GM21367 (cell line): Measurements from ENCODE around the gene JAG1.

ENCODE experiments used
- ATAC-seq: cut with Tn5 transposase; IDR thresholded peaks from one replicate; pipeline ENCODE4 v1.9.1; 2021; ENCODE audit not compliant: unreplicated experiment

JAG1 gene

DNA sequence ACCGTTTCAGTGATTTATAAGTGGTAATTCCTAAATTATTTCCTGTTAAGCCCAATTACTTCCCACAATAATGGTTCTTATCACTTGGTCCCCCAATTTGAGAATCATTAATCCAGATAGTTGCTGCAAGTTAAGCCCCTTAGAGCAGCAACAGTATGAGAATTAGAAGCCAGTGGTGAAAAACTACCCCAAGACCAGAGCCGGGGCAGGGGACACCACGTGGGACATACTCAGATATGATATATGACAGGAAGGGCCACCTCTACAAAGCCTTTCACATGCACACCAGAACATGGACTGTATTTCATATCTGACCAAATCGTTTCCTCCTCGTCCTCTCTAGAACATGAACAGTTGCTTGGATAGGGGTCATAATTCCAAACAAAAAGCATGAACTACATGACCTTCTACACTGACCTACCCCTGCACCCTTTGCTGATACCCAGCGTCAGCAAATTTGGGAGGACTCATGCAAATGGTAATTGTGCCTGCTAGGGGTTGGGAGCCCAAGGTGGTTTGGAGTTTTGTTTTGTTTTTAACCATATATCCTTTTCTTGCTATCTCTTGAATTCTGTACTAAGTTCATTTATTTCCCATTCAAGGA is 3.9 kb downstream of the JAG1 start:
- ATAC-seq = no peak

DNA sequence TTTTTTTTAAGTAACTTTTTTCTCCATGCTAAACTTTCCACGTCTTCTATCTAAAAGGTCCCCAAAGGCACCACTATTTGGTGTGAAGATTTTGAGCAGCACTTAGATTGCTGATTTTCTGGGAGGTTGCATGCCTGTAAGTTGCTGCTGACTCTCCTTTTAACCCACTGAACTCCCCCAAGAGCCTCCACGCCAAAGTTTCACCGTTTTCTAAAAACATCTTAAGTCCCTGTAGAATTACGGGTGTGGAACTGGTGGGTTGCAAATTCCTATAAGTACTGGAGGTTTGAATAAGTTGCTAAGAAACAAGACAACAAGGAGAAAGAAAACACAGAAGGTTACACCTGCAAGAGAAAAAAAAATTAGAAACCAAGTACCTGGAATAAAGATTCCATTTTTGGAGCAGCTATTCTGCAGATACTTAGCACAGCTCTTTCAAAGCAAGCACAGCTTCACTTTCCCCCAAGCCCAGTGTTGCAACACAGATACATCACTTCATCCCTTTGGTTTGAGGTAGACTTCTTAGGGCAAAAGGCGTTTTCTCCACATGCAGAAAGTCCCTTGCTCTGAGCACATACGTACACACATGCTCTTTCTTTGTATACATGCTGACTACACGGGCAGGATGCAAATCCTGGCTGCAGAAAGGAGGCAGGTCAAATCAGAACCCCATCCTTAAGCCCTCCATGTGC is 5.0 kb downstream of the JAG1 start:
- ATAC-seq = no peak

DNA sequence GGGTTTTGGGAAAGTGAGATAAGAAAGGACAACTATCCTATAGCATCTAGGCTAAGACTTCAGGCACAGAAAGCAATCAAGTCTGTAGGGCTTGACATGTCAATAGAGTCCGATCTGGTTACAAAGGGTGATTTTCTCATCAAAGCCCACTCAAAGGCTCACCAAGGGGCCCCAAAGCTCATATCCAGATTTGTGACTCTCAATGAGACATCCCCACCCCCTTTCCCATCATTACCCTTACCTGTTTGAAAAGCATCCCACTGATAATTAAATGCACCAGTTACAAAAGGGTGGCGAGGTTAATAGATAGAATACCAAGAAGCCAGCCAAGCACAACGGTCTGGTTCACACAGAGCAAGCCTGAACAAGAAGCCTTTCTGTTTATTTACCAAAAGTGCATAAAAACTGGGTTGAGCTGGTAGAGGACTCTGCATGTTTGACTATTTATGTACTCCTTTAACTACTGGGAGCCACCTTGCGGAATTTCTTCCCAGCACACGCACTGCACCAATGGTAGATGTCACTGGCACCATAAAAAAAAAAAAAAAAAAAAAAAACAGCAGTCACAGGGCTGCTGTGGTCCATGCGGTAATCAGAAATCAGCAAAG is 6.1 kb downstream of the JAG1 start:
- no peak for ATAC-seq

DNA sequence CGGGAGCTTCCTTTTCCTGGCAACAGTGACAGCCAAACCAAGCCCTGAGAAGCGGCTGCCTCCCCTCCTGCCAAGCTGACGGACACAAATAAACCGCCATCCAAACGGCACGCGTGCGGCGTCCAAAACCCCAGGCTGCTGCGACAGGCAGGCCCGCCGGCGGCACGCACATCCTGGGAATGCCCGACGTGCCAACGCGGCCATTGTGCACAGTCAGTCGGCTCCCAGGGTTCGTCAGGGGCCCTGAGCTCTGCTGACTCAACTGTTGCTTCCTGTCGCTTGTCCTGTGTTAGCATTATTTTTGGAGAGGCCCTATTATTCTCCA is 6.8 kb downstream of the JAG1 start:
- no peak for ATAC-seq

DNA sequence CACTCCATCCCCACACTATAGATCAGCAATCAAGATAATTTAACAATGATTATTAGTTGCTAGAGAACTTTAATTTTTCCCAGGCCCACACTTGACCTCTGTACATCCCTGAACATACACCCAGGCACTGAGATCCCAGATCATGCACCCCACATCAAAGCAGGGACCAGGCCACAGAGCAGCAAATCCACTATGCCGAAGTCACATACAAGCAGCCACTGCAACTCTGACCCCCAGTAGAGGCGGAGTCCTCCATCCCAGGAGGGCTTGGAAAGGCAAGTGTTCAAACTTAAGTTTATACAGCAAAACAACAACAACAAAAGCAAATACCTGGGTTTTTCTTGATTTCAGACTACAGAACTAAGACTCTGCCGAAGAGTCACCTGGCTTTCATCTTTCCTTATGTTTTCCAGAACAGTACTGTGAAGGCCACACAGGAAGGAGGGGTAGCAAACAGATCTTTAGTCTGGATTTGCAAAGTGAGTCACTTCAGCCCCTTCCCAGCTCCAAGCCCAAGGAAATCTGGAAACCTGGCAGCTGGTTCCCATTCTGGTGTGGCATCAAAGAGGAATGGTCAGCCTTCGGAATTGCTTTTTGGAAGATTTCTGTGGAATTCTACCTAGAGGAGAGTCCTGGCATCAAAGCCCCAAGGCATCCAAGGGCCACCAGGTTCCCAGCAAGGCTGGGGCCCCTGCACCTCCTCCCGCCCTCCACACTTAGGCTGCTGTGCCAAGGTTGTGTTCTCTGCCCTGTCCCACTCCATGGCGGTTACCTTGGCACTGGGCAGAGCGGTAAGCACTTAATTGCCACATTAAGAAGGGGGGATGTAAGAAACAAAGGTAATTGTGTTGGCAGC is 7.3 kb downstream of the JAG1 start:
- ATAC-seq = no peak

DNA sequence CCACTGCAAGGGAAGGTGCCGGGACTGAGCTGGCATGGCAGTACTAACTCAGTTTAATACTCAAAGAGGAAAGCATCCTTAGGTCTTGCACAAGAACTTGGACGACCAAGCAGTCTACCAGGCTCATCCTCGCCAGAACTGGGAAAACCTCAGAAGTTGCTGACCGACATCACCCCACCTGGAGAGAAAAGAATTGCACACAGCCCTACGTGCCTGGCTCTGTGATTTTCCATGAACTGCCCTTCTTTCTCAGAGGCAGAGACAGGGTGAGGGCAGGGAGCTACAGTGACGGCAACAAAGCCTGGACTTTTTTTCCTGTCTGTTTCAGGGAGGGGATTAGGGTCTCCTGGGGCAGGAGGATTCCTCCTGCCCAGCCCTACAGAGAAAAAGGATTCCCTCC is 8.0 kb downstream of the JAG1 start:
- no peak for ATAC-seq

DNA sequence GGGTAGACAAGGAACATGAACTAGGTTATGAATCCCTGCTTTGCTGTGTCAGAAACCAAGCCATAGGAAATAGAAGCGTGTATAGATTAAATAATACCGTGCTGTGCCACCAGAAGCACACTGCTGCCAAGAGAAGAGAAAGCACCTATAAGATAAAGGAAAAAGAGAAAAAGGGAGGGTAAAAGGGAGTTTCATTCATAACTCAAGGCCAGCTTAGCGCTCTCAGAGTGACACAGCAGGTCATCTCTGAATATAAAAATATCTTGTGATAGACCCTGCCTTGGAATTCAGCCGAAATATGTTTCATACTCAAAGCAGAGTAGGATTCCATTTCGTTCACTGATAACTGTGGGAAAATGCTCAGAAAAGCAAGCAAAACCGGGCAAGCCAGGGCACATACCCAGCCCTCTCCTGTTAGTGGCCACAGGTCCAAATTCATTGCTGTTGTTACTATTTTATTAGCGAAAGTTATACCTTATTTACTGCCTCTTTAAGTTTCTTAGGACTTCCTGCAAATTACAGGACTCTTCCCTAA is 8.7 kb downstream of the JAG1 start:
- ATAC-seq = no peak

DNA sequence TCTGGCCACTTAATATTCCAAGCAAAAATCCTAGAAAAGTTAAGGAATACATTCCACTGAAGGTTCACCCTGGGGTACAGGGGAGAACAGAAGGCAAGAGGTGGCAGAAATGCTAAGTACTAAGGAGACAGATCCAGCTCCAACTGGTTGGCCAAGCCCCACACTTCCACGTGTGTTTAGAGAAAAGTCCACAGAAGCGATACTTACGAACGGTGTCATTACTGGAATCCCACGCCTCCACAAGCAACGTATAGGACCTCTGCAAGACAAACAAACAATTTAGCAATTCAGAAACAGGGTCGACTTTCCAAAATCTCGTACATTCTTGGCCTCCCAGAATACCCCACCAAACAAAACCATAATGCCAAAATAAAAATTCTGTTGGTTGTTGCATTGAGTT is 10.0 kb downstream of the JAG1 start:
- no peak for ATAC-seq

DNA sequence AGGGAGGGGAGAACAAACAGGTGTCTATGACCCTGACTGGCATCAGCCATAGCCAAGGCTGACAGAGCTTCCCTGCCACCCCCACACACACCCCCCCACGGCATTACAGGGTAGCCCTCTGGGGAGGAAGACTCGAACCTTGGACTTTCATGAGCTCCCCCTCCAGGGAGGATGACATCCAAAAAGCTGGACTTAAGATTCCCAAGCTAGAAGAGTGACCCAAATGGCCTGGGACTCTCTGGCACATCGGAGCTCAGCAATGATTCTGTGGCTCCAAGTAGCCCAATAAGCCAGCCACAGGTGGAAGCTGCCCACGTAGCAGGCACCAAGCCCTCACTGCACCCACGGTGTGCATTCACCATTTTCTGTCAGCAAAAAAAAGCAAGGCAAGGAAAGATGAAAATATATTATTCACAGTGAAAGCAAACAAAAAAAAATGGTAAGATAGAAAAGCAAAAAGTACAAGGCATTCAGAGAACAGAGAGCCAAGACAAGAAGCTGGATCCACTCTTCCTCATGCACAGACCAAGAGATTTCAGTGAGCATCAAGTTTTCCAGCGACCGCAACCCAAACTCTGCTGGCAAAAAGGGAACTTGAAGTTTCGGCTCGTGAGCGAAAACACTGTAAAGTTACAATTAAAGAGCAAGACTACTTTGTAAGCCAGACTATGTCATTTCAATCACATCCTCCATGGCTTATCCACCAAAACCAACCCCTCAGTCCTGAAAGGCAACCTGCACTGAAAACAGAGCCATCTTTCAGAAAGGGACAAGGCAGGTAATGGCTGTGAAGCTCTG is 10.9 kb downstream of the JAG1 start:
- no peak for ATAC-seq

DNA sequence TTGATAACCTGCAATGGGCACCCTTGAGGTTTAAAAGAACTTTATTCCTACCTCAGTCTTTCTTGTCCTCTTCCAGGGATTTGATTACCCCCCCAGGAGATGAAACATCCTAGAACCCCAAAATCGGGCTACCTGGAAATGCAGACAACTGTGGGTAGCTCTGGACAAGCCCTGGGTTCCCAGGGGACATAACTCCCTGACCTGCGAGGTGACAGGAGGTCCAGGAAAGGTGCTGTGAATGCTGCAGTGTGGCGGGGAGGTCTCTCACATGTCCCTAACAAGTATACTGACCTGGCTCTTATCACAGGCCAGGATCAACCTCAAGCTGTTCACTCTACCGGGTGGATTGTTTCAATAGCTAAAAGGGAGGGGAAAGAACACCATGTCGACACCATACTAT is 11.6 kb downstream of the JAG1 start:
- ATAC-seq = no peak

DNA sequence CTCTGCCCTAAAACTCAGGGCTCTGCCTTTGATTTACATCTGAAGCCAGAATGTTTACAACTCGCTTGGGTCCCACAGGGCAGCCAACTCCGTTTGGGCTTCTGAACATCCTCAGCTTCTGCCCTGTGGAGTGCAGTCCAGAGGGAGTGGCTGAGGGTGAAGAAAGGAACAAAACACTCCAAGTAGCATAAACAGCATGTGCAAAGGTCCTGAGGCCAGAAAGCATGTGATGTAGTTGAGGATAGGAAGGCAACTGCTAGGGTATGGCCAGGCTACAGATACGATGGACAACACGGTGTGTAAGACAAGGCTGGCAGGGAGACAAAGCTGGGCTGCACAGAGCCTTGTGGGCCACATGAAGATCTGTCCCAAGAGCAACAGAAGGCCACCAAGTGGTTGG is 12.5 kb downstream of the JAG1 start:
- no peak for ATAC-seq

DNA sequence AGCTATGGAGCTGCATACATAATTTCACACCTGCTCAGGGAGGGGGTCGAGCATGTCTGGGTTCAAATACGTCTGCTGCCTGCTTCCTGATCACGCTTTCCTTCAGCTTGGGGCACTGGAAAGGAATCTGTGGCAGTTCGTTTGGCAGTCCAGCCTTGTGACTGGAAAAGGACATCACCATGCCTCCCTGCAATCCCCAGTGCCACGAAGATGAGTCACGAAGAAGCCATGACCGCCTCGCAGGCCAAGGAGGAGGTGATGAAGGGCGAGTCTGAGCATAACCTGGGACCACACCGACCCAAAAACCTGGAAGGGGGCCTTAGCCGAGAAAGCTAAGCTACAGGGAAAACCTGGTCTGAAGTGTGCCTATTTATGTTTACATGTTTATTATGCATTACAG is 13.1 kb downstream of the JAG1 start:
- ATAC-seq = no peak

DNA sequence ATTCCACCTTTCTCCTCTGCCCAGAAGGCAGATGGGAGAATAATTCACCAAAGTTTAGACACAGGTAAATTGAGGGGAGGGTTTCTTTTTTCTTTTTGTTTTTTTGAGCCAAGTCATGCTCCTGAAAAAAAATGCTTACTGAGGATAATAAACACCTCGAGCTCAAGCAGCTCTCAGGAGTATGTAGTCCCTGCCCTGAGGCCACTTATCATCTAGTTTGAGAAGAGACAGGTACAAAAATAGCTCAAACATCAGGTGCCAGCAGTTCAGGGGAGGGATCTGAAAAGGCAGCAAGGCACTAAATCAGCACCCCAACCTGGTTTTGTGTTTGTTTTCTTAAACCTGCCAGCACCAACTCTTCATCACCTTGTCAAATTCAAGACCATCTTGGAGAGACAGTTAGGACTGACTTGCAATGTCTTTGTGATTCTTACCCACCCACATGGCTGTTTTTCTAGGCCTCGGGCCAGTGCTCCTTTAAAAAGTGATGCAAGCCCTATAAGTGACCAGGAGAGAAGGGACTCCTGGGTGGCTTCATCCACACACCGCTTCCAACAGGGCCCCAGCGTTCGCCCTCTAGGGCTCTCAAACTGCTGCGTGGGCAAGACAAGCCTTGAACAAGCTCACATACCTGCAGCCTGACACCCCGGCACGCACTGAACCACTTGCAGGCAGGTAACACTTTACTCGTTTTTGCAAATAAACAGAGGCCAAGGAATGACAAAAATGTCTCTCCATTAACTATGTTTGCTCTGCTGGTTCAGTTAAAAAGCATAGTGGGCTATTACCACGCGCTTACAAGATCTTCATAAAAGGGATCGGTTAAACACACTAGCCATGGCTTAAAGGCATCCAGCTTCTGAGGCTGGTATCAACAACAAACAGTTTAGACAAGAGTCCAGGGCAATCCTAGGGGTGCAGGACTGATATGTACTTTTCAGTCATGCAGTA is 13.9 kb downstream of the JAG1 start:
- no peak for ATAC-seq

DNA sequence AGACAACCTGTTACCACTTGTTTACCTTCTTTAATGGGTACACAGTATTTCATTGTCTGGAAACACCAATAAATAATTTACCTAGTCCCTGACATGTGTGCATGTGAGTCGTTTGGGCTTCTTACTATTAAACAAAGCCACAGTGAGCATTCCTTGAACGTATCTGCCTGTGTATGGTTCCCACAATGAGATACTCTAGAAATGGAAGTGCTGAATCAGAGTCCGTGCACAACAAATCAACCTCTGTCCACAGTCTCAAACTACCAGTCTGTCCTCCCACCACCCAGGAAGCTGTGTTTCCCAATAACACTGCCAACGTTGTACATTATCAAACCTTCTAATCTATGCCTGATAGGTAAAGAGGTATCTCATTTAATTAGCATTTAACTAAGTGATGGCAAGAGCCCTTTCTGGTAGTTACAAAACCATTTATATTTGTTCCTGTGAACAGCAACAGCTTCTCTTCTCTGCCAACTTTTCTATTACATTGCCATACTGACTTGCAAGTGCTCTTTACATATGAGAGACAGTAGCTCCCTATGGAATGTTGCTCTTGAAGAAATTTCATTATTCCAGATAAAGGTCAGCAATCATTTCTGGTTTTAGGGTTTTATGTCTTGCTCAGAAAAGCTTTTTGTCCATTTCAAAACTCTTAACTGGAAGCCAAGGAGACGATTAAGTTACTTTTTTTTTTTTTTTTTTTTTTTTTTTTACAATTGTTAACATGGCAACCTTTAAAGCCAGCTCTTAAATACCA is 14.7 kb downstream of the JAG1 start:
- ATAC-seq = no peak

DNA sequence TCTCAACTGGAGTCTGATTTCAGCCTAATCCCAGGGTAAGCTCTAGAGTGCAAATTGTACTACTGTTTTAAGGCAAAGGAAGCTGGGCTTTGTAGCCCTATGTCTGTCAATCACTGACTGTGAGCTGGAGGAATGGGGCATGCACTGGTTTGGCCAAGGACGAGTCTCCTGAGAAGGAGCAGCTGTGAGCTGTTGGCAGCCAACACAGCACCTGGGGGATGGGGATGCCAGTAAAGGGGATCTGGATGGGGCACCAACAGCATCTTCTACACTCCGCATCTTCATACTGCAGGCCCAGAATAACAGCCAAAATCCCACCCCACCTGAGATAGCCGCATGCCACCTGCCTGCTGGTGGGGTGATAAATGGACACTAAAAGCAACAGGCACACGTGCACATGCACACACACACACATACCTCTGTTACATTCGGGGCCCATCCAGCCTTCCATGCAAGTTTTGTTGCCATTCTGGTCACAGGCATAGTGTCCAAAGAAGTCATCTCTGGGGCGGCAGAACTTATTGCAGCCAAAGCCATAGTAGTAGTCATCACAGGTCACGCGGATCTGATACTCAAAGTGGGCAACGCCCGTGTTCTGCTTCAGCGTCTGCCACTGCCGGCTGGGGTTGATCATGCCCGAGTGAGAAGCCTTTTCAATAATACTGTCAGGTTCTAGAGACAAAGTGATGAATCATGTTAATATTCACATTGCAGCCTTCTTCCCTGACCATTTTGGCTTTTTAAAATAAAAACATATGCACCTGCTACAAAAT is 15.6 kb downstream of the JAG1 start:
- no peak for ATAC-seq

DNA sequence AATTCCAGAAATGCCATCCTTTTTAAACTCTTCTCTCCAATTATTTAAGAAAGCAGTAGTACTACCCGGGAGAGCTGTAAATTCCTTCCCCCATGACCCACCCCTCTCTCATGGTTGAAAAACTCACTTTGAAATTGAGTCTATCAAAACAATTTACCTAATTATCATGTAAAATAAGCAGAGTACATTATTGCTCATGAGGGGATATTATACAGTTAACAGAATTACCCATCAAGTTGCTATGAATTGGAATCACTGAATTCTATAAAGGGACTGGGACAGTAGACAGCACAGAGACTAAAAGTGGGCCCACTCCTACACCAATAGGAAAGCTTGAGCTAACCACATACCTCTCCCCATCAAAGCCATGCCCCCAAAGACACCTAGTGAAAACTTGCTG is 16.3 kb downstream of the JAG1 start:
- ATAC-seq = no peak

DNA sequence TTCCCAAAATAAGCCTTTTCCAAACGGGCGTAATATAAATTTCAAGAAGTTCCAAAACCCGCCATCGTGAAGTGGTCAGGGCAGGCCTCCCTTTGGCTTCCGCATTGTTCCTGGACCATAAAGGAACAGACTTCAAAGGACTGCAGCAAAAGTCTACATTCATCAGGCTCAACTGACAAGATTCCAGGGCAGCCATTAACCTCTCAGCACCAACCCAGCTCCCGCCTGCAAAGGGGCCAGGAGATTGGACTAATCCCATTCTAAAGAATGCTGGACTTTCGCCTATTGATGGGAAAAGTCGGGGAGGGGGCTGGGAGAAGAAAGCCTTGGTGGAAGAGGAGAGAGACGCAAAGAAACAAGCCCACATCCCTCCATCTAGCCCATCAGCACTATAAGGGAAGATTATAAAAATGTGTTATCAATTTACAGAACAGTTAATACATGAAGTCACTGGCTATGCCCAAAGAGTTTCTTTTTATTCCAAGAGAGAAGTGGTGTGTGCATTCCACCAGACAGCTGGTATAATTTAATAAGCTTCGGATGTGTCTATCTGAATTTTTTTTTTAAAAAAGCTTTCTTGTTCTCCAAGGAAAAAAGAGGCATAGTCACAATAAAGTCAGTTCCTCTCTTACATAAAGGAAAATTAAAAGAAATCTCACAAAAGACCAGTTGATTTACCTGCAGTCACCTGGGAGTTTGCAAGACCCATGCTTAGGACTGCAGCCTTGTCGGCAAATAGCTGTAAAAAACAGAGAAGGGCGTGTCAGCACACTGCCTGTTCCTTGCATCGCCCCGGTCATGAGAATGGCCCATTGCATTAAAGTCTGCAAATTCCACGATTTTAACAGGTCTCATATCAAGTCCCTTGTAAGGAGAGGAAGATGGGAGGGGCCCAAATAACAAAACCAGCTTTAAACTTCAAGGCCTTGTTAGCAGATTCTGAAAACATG is 17.8 kb downstream of the JAG1 start:
- no peak for ATAC-seq
